BE2C (cell line): ENCODE data around the gene SMIM14.
"Not testable (repeated sequence)": the region's sequence is repeated elsewhere in the genome, so short reads cannot be mapped to it uniquely, and the experiment has no call there.

Source experiments
- DNase-seq: peaks from one replicate; pipeline ENCODE4 v3.0.0-alpha.2; 2020
- H3K27me3 ChIP-seq: fragments of 250-450 bp; sonication (Bioruptor Pico); 2 replicates; pipeline ENCODE4 v1.5.1; 2020; ENCODE audit warnings: mild to moderate bottlenecking
- H3K36me3 ChIP-seq: fragments of 250-450 bp; sonication (Bioruptor Pico); 2 replicates; pipeline ENCODE4 v1.5.1; 2020; ENCODE audit warnings: mild to moderate bottlenecking
- H3K4me1 ChIP-seq: fragments of 250-450 bp; sonication (Bioruptor Pico); 2 replicates; pipeline ENCODE4 v1.5.1; 2020
- H3K4me3 ChIP-seq: 2 replicates; pipeline ENCODE4 v1.5.1; 2011; ENCODE audit warnings: low read depth, low read length
- H3K9me3 ChIP-seq: fragments of 250-450 bp; sonication (Bioruptor Pico); 2 replicates; pipeline ENCODE4 v1.5.1; 2020
- CTCF ChIP-seq: IDR thresholded peaks from 2 replicates; pipeline ENCODE4 v1.5.1; 2012; ENCODE audit warnings: mild to moderate bottlenecking, low read depth, low read length

The SMIM14 gene

GRCh38 chr4:39562792-39563191 is 75.9 kb downstream of the SMIM14 start:
- no peak for DNase-seq
- no peaks in the 10 kb centered on the region for H3K9me3 ChIP-seq
- H3K27me3 ChIP-seq: no peaks in the 10 kb centered on the region
- no peak overlapping the region for H3K4me3 ChIP-seq
- H3K4me1 ChIP-seq: no peaks in the 10 kb centered on the region; the same call in 1 of the 2 replicates
- no peaks in the 10 kb centered on the region for H3K36me3 ChIP-seq
- TF ChIP-seq CTCF: no peak

DNA sequence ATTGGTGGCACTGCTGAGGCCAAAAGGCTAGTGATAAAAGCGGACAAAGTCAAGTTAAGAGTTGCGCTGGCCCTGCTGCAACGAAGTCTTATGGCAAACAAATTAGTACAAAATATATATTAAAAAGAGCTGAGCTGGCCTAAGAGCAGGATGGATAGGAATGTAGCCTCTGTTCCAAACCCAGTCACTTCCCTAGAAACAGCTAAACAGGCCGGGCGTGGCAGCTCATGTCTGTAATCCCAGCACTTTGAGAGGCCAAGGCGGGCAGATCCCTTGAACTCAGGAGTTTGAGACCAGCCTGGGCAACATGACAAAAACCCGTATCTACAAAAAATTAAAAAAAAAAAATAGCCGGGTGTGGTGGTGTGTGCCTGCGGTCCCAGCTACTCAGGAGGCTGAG is 79.0 kb downstream of the SMIM14 start:
- no peaks in the 10 kb centered on the region for H3K36me3 ChIP-seq
- H3K9me3 ChIP-seq: no peaks in the 10 kb centered on the region

DNA sequence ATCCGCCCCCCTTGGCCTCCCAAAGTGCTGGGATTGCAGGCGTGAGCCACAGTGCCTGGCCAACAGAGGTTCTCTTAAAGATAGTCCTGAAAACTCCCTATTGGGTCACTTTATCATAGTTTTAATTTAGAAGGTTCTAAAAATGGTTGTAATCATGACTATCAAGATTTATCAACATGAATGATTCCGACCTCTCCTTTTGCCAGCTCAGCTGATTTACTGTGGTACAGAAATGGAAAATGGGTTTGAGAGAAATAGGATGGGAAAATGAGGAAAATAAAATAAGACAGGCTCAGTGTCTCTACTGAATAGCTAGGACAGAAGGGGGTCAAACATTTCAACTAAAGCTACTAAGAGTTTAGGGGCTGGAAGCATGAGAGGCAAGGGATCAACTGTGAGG is 83.2 kb downstream of the SMIM14 start:
- no peaks in the 10 kb centered on the region for H3K36me3 ChIP-seq
- H3K9me3 ChIP-seq: no peaks in the 10 kb centered on the region
- DNase-seq: no peak
- no peaks in the 10 kb centered on the region for H3K27me3 ChIP-seq
- no peak for TF ChIP-seq CTCF
- no peak overlapping the region for H3K4me3 ChIP-seq
- no peaks in the 10 kb centered on the region for H3K4me1 ChIP-seq

More for the DNA sequence above, 79.0 kb downstream of the SMIM14 start:
- H3K27me3 ChIP-seq: no peaks in the 10 kb centered on the region
- DNase-seq: no peak
- no peak overlapping the region for H3K4me3 ChIP-seq
- TF ChIP-seq CTCF: no peak
- no peaks in the 10 kb centered on the region; the same call in 1 of the 2 replicates for H3K4me1 ChIP-seq

- Histone ChIP-seq H3K27me3 (no peaks in the 10 kb centered on the region), H3K4me3 (no peak overlapping the region), H3K4me1 (no peaks in the 10 kb centered on the region; the same call in 1 of the 2 replicates), H3K36me3 (no peaks in the 10 kb centered on the region), H3K9me3 (no peaks in the 10 kb centered on the region)
- DNase-seq: no peak
- TF ChIP-seq CTCF: no peak
Measured at GRCh38 chr4:39548425-39549067, 90.1 kb downstream of the SMIM14 start.

DNA sequence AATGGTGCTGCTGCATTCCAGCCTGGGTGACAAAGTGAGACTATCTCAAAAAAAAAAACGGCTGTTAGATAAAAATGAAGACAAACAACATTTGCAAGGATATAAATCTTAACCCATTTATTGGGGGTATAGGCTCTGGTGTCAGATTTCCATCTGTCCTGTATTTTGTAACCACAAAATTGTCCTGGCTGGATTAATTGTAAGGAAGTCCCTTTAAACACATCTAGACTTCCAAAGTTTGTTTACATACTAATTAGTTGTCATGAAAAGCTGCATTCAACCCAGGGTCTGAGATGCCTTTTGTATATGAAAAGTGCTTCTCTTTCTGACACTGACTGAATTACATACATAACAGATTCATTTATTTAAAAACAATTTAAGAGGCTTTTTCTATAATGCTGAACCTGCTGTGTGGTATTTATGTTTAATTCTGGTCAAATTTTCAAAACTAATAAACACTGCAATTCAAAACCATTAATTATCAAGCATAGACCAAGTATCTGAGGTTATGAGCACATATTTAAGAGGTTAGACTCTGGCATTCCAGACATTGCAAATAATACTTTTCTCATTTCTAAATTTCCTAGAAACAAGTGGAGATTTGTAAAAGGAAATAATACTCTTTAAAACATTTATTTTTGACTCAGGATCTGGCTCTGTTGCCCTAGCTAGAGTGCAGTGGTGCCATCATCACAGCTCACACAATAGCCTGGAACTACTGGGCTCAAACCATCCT is 93.9 kb downstream of the SMIM14 start:
- DNase-seq: no peak

GRCh38 chr4:39544080-39544479 is 94.6 kb downstream of the SMIM14 start:
- H3K4me1 ChIP-seq, H3K9me3 ChIP-seq, H3K4me3 ChIP-seq, H3K27me3 ChIP-seq, H3K36me3 ChIP-seq, DNase-seq: not testable (repeated sequence)

More for the DNA sequence above, 93.9 kb downstream of the SMIM14 start:
- no peaks in the 10 kb centered on the region for H3K9me3 ChIP-seq
- H3K4me3 ChIP-seq: no peak overlapping the region
- H3K36me3 ChIP-seq: no peaks in the 10 kb centered on the region
- no peaks in the 10 kb centered on the region for H3K27me3 ChIP-seq
- no peaks in the 10 kb centered on the region; the same call in 1 of the 2 replicates for H3K4me1 ChIP-seq
- TF ChIP-seq CTCF: no peak
